Kasumi-1 (cell line): ENCODE measurements around the gene DUSP22.
"Not testable (repeated sequence)": the region's sequence is repeated elsewhere in the genome, so short reads cannot be mapped to it uniquely, and the experiment has no call there.

Experiments used
- DNase-seq, 2 experiments: peaks; one replicate each; lab custom pipeline; 2025; lab: John Stamatoyannopoulos, UW

Gene DUSP22

GRCh38 chr6:279341-280029, 12.8 kb upstream of the DUSP22 start:
- no peak for DNase-seq

- no peak for DNase-seq
Measured at GRCh38 chr6:280775-281468, 11.4 kb upstream of the DUSP22 start.

- no peak for DNase-seq
Measured at GRCh38 chr6:281469-282103, 10.7 kb upstream of the DUSP22 start.

- DNase-seq: no peak
Measured at GRCh38 chr6:282177-282866, 10.0 kb upstream of the DUSP22 start.

GRCh38 chr6:282867-283416, 9.3 kb upstream of the DUSP22 start:
- no peak for DNase-seq

- no peak for DNase-seq
Measured at GRCh38 chr6:284486-284885, 7.8 kb upstream of the DUSP22 start.

- DNase-seq: no peak
Measured at GRCh38 chr6:285030-285771, 7.1 kb upstream of the DUSP22 start.

GRCh38 chr6:285902-286301, 6.4 kb upstream of the DUSP22 start:
- DNase-seq: not testable (repeated sequence)

DNA sequence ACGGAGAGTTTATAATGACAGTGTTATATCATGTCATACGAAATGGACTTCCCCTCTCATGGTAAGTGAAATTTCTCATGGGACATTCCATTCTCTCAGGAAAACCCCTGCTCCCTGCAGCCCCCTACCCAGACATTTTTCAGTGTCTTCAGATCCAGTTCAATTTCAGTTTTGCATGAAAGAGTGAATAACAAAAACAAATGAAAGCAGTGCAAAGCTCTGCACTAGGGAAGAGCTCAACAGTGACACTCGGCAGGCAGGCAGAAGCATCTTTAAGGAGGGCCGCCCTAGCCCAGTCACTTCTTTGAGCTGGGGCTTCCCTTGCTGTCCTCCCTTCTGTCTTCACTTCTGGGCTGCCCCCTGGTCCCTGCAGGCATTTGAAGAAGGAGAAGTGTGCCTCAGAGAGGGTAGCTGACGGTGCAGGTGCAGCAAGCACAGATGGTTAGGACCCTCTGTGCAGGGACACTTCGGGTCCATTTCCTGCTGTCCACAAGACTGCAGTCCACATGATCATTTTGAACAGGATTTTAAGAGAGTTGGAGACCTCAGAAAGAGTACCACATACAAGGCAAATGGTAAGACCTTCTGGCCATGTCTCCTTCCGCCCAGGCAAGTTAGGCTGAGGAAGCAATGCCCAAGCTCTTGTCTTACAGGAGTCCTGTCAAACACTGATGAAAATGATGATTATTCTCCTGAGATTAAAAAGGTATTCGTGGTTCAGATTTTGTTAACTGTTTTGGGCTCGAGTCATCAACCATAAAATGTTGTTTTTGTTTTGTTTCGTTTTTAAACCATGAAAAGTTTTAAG, 5.4 kb upstream of the DUSP22 start:
- DNase-seq: no peak

DNA sequence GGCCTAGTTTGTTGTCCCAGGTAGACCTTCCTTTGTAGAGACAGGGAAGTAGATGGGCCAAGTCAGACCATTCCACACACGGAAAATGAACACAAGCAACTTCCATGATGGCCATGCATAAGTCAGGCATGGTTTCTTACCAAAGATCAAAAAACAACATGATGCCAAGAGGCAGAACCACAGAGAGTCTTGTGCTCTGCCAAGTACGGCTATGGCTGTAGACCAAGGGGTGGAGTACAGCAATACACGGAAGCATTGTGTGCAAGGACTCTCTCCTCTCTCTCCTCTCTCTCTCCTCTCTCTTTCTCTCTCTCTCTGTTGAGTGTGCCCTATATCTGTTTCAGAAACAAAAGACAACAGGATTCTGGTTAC, 4.8 kb upstream of the DUSP22 start:
- no peak for DNase-seq

- DNase-seq: no peak
Measured at GRCh38 chr6:288866-289265, 3.4 kb upstream of the DUSP22 start.

- DNase-seq: no peak
Measured at GRCh38 chr6:290111-290922, 2.0 kb upstream of the DUSP22 start.

GRCh38 chr6:291204-291696, 1.0 kb upstream of the DUSP22 start:
- no peak for DNase-seq

GRCh38 chr6:292506-293192, 362 bp downstream of the DUSP22 start:
- DNase-seq: no peak

DNA sequence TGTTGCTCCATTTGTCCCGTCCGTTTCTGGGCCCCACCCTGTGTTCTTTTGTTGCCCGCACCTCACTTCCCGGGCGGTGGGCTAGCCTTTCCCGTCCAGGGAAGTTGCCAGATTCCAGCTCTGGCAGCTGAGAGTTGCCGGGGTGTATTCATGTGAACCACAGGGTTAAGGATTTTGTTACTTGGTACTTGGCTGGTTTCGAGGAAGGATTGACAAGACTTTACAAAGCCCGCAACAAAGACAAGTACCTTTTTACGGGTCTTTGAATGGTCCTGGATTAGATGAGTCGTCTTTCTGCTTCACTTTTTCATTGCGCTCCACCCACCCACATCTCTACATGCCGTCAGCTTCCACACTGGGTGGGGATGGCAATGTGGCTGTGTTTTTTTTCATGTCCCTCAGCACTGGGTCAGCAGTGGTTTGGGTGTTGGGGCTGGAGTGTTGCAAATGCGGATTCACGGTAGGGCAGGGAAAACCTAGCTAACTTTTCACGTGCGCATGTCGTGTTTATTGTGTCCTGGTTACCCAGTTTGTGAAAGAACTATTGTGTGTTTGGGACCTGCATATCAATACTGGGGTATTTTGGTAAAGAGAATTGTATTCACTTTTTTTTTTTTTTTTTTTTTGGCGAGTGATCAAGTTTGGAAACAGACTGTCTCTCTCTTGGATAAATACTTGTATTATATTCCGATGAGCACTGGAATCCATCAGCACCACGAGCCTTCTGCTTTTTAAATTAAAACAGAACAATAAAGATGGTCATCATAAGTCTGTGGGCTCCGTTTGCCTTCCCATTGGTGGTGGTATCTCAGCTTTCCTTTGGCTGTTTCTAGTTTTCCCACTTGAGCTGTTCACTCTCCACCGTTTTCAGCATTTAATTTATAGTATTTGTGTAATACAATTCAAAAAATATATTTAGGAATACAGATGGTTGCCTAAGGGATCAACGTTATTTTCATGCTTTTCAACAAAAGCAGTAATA, 1.2 kb downstream of the DUSP22 start:
- no peak for DNase-seq

- DNase-seq: no peak
Measured at GRCh38 chr6:294656-295565, 2.6 kb downstream of the DUSP22 start.
